ENCODE data around the gene TCIRG1.

The TCIRG1 gene

GRCh38 chr11:68009391-68010089 is 29.3 kb upstream of the TCIRG1 start:
- Histone ChIP-seq H3K36me3 (ENCODE audit: control insufficient read depth, insufficient read depth, low read length) (no peaks in the 10 kb centered on the region), H3K27me3 (ENCODE audit: control insufficient read depth, insufficient read depth, low read length) (no peaks in the 10 kb centered on the region), H3K4me1 (ENCODE audit: control insufficient read depth, insufficient read depth, low read length) (peaks cover 12% of the 10 kb centered on the region), H3K27ac (ENCODE audit: low read depth, low read length) (peak overlapping the region; percentile 89), H3K4me3 (ENCODE audit: low read length) (no peak overlapping the region), H3K9ac (ENCODE audit: low read length) (no peak overlapping the region)

- peaks cover 12% of the 10 kb centered on the region for H3K4me1 ChIP-seq (ENCODE audit: control insufficient read depth, insufficient read depth, low read length)
- peak within 1 kb of the TSS; percentile 89 for H3K27ac ChIP-seq (ENCODE audit: low read depth, low read length)
- no peaks in the 10 kb centered on the region for H3K36me3 ChIP-seq (ENCODE audit: control insufficient read depth, insufficient read depth, low read length)
- no peak within 1 kb of the TSS for H3K9ac ChIP-seq (ENCODE audit: low read length)
- no peaks in the 10 kb centered on the region for H3K27me3 ChIP-seq (ENCODE audit: control insufficient read depth, insufficient read depth, low read length)
- peak within 1 kb of the TSS; percentile 54 for H3K4me3 ChIP-seq (ENCODE audit: low read length)
Measured at GRCh38 chr11:68010090-68011041, 28.5 kb upstream of the TCIRG1 start, which contains the start of gene ALDH3B1. Gene ALDH3B1 (plus strand): TSS chr11:68010327. CDS start chr11:68015298, 4,971 bp downstream.

- no peaks in the 10 kb centered on the region for H3K27me3 ChIP-seq (ENCODE audit: control insufficient read depth, insufficient read depth, low read length)
- H3K9ac ChIP-seq (ENCODE audit: low read length): no peak overlapping the region
- H3K4me3 ChIP-seq (ENCODE audit: low read length): peak overlapping the region; percentile 22
- H3K4me1 ChIP-seq (ENCODE audit: control insufficient read depth, insufficient read depth, low read length): peaks cover 12% of the 10 kb centered on the region
- peak overlapping the region; percentile 89 for H3K27ac ChIP-seq (ENCODE audit: low read depth, low read length)
- no peaks in the 10 kb centered on the region for H3K36me3 ChIP-seq (ENCODE audit: control insufficient read depth, insufficient read depth, low read length)
Measured at GRCh38 chr11:68011051-68011943, 27.5 kb upstream of the TCIRG1 start.

- Histone ChIP-seq H3K9ac (ENCODE audit: low read length) (no peak overlapping the region), H3K4me1 (ENCODE audit: control insufficient read depth, insufficient read depth, low read length) (peaks cover 12% of the 10 kb centered on the region), H3K36me3 (ENCODE audit: control insufficient read depth, insufficient read depth, low read length) (no peaks in the 10 kb centered on the region), H3K27ac (ENCODE audit: low read depth, low read length) (no peak overlapping the region), H3K4me3 (ENCODE audit: low read length) (no peak overlapping the region), H3K27me3 (ENCODE audit: control insufficient read depth, insufficient read depth, low read length) (no peaks in the 10 kb centered on the region)
Measured at GRCh38 chr11:68012044-68012842, 26.6 kb upstream of the TCIRG1 start.

- H3K4me3 ChIP-seq (ENCODE audit: low read length): no peak overlapping the region
- H3K4me1 ChIP-seq (ENCODE audit: control insufficient read depth, insufficient read depth, low read length): peaks cover 12% of the 10 kb centered on the region
- no peak overlapping the region for H3K9ac ChIP-seq (ENCODE audit: low read length)
- H3K27ac ChIP-seq (ENCODE audit: low read depth, low read length): peak overlapping the region; percentile 51
- H3K27me3 ChIP-seq (ENCODE audit: control insufficient read depth, insufficient read depth, low read length): no peaks in the 10 kb centered on the region
- H3K36me3 ChIP-seq (ENCODE audit: control insufficient read depth, insufficient read depth, low read length): no peaks in the 10 kb centered on the region
Measured at GRCh38 chr11:68012843-68013610, 25.8 kb upstream of the TCIRG1 start.

- H3K9ac ChIP-seq (ENCODE audit: low read length): no peak overlapping the region
- no peaks in the 10 kb centered on the region for H3K27me3 ChIP-seq (ENCODE audit: control insufficient read depth, insufficient read depth, low read length)
- peak overlapping the region; percentile 51 for H3K27ac ChIP-seq (ENCODE audit: low read depth, low read length)
- H3K4me1 ChIP-seq (ENCODE audit: control insufficient read depth, insufficient read depth, low read length): peaks cover 12% of the 10 kb centered on the region
- H3K36me3 ChIP-seq (ENCODE audit: control insufficient read depth, insufficient read depth, low read length): no peaks in the 10 kb centered on the region
- H3K4me3 ChIP-seq (ENCODE audit: low read length): no peak overlapping the region
Measured at GRCh38 chr11:68013611-68014156, 25.1 kb upstream of the TCIRG1 start.

- peaks cover 12% of the 10 kb centered on the region for H3K4me1 ChIP-seq (ENCODE audit: control insufficient read depth, insufficient read depth, low read length)
- peak overlapping the region; percentile 51 for H3K27ac ChIP-seq (ENCODE audit: low read depth, low read length)
- H3K9ac ChIP-seq (ENCODE audit: low read length): no peak overlapping the region
- H3K27me3 ChIP-seq (ENCODE audit: control insufficient read depth, insufficient read depth, low read length): no peaks in the 10 kb centered on the region
- H3K4me3 ChIP-seq (ENCODE audit: low read length): no peak overlapping the region
- H3K36me3 ChIP-seq (ENCODE audit: control insufficient read depth, insufficient read depth, low read length): no peaks in the 10 kb centered on the region
Measured at GRCh38 chr11:68014157-68014946, 24.5 kb upstream of the TCIRG1 start.

- H3K27ac ChIP-seq (ENCODE audit: low read depth, low read length): no peak overlapping the region
- no peak overlapping the region for H3K4me3 ChIP-seq (ENCODE audit: low read length)
- H3K4me1 ChIP-seq (ENCODE audit: control insufficient read depth, insufficient read depth, low read length): peaks cover 8% of the 10 kb centered on the region
- no peak overlapping the region for H3K9ac ChIP-seq (ENCODE audit: low read length)
- no peaks in the 10 kb centered on the region for H3K36me3 ChIP-seq (ENCODE audit: control insufficient read depth, insufficient read depth, low read length)
- H3K27me3 ChIP-seq (ENCODE audit: control insufficient read depth, insufficient read depth, low read length): no peaks in the 10 kb centered on the region
Measured at GRCh38 chr11:68014947-68015447, 23.8 kb upstream of the TCIRG1 start.

- no peaks in the 10 kb centered on the region for H3K36me3 ChIP-seq (ENCODE audit: control insufficient read depth, insufficient read depth, low read length)
- no peaks in the 10 kb centered on the region for H3K27me3 ChIP-seq (ENCODE audit: control insufficient read depth, insufficient read depth, low read length)
- no peak overlapping the region for H3K27ac ChIP-seq (ENCODE audit: low read depth, low read length)
- no peak overlapping the region for H3K4me3 ChIP-seq (ENCODE audit: low read length)
- peaks cover 4% of the 10 kb centered on the region for H3K4me1 ChIP-seq (ENCODE audit: control insufficient read depth, insufficient read depth, low read length)
- no peak overlapping the region for H3K9ac ChIP-seq (ENCODE audit: low read length)
Measured at GRCh38 chr11:68015467-68015866, 23.4 kb upstream of the TCIRG1 start.

- no peaks in the 10 kb centered on the region for H3K27me3 ChIP-seq (ENCODE audit: control insufficient read depth, insufficient read depth, low read length)
- no peak overlapping the region for H3K9ac ChIP-seq (ENCODE audit: low read length)
- H3K4me1 ChIP-seq (ENCODE audit: control insufficient read depth, insufficient read depth, low read length): no peaks in the 10 kb centered on the region
- H3K27ac ChIP-seq (ENCODE audit: low read depth, low read length): no peak overlapping the region
- no peak overlapping the region for H3K4me3 ChIP-seq (ENCODE audit: low read length)
- no peaks in the 10 kb centered on the region for H3K36me3 ChIP-seq (ENCODE audit: control insufficient read depth, insufficient read depth, low read length)
Measured at GRCh38 chr11:68016161-68016903, 22.5 kb upstream of the TCIRG1 start.

Data from rectal smooth muscle tissue (tissue), 1 donor.